HCT116 (cell line): ENCODE measurements around the gene SCCPDH. TPM values are rescaled to one million over a fixed set of nuclear protein-coding genes. Genes with fewer than 3 reads are reported as not detected.

Experiments used
- ATAC-seq: fragments of 200-7000 bp; cut with Tn5 transposase; 2 replicates; pipeline ENCODE4 v1.9.1; 2020; ENCODE audit warnings: mild to moderate bottlenecking, moderate library complexity
- BruUV-seq: library from RNA; stranded (reverse); fragments of 400-500 nt; replicated peaks from 2 replicates; lab custom pipeline; 2021; lab: Mats Ljungman, UMichigan
- CTCF ChIA-PET: fragments of 300-600 bp; sonication (Branson Sonifier 250); formaldehyde crosslinking; loops from one replicate; lab custom pipeline; 2021; ENCODE audit warnings: antibody characterized with exemption; lab: Charles Lee
- POLR2A ChIA-PET: fragments of 300-600, 350-600 bp; sonication (Branson Sonifier 250); formaldehyde crosslinking; loops from one replicate; lab custom pipeline; 2021; ENCODE audit warnings: antibody characterized with exemption; lab: Charles Lee
- RAD21 ChIA-PET, 2 experiments: fragments of 300-600 bp; sonication (Branson Sonifier 250); formaldehyde crosslinking; loops; one replicate each; lab custom pipeline; 2023; ENCODE audit warnings: low total read pairs in 2 of 2; ENCODE audit not compliant: uncharacterized antibody in 2 of 2, unreplicated experiment in 2 of 2, low non-redundant PET in 1 of 2; lab: Charles Lee
- DNase-seq: peaks from one replicate; pipeline ENCODE4 v3.0.0-alpha.2; 2010; ENCODE audit warnings: low read depth, low spot score
- H2AFZ ChIP-seq: fragments of 200-600 bp; shearing (Covaris generic), sonication (generic); 2 replicates; pipeline ENCODE4 v1.6.1; 2017; ENCODE audit warnings: low read depth, mixed run types, mixed read lengths, antibody characterized with exemption, low read length; ENCODE audit not compliant: poor library complexity, severe bottlenecking
- H3K27ac ChIP-seq: 2 replicates; pipeline ENCODE4 v1.5.1; 2012; ENCODE audit warnings: low read depth, low read length
- H3K27me3 ChIP-seq: fragments of 200-600 bp; sonication (generic); 2 replicates; pipeline ENCODE4 v1.6.1; 2016; ENCODE audit warnings: mixed run types, low read length, mixed read lengths; ENCODE audit not compliant: insufficient read depth
- H3K36me3 ChIP-seq, 2 experiments: fragments of 200-500 bp in 1 of 2; fragments of 200-600 bp in 1 of 2; sonication (Bioruptor generic) in 1 of 2; sonication (generic) in 1 of 2; 2 replicates each; pipeline versions ENCODE4 v1.5.1 to v1.6.1; 2014 to 2016; ENCODE audit warnings: low read length in 2 of 2, inconsistent platforms in 1 of 2, mixed read lengths in 1 of 2, mixed run types in 1 of 2; ENCODE audit not compliant: insufficient read depth in 2 of 2, control insufficient read depth in 1 of 2
- H3K4me1 ChIP-seq, 2 experiments: fragments of 200-600 bp in 1 of 2; sonication (generic) in 1 of 2; 2 replicates each; pipeline versions ENCODE4 v1.5.1 to v1.6.1; 2012 to 2017; ENCODE audit warnings: low read length in 2 of 2, inconsistent platforms in 1 of 2, mild to moderate bottlenecking in 1 of 2, mixed read lengths in 1 of 2, mixed run types in 1 of 2, moderate library complexity in 1 of 2; ENCODE audit not compliant: insufficient read depth in 2 of 2, control insufficient read depth in 1 of 2
- H3K4me2 ChIP-seq: fragments of 200-600 bp; sonication (generic); 2 replicates; pipeline ENCODE4 v1.6.1; 2017; ENCODE audit warnings: mixed run types, low read length, mixed read lengths
- H3K4me3 ChIP-seq, 2 experiments: fragments of 200-600 bp in 1 of 2; sonication (generic) in 1 of 2; replicated peaks in 1 of 2; 2 replicates each; pipeline ENCODE4 v1.5.1; 2011 to 2016; ENCODE audit warnings: low read length in 2 of 2, control low read depth in 1 of 2, low read depth in 1 of 2, mild to moderate bottlenecking in 1 of 2, mixed read lengths in 1 of 2, mixed run types in 1 of 2
- H3K79me2 ChIP-seq: fragments of 200-600 bp; sonication (generic); 2 replicates; pipeline ENCODE4 v1.6.1; 2017; ENCODE audit warnings: mild to moderate bottlenecking, mixed run types, low read length, moderate library complexity, mixed read lengths; ENCODE audit not compliant: insufficient read depth
- H3K9ac ChIP-seq: fragments of 200-600 bp; sonication (generic); 2 replicates; pipeline ENCODE4 v1.6.1; 2016; ENCODE audit warnings: low read length, mixed read lengths
- H3K9me2 ChIP-seq: fragments of 200-600 bp; sonication (generic), shearing (Covaris generic); 2 replicates; pipeline ENCODE4 v1.6.1; 2017; ENCODE audit warnings: mixed run types, mild to moderate bottlenecking, moderate library complexity; ENCODE audit not compliant: insufficient read depth
- H3K9me3 ChIP-seq, 2 experiments: fragments of 200-500 bp in 1 of 2; fragments of 200-600 bp in 1 of 2; sonication (Bioruptor generic) in 1 of 2; sonication (generic) in 1 of 2; 2 replicates each; pipeline ENCODE4 v1.6.1; 2014 to 2017; ENCODE audit warnings: low read length in 2 of 2, mixed read lengths in 2 of 2, inconsistent platforms in 1 of 2, low read depth in 1 of 2, mild to moderate bottlenecking in 1 of 2, mixed run types in 1 of 2, moderate library complexity in 1 of 2; ENCODE audit not compliant: control insufficient read depth in 1 of 2, insufficient read depth in 1 of 2
- H4K20me1 ChIP-seq: fragments of 200-600 bp; sonication (generic), shearing (Covaris generic); 2 replicates; pipeline ENCODE4 v1.6.1; 2017; ENCODE audit warnings: mixed run types, mild to moderate bottlenecking, moderate library complexity; ENCODE audit not compliant: insufficient read depth
- CBX3 ChIP-seq: IDR thresholded peaks from 2 replicates; pipeline ENCODE4 v1.6.1; 2012; ENCODE audit warnings: low read depth
- CEBPB ChIP-seq: IDR thresholded peaks from 2 replicates; pipeline ENCODE4 v1.6.1; 2012; ENCODE audit warnings: low read depth
- EGR1 ChIP-seq: IDR thresholded peaks from 2 replicates; pipeline ENCODE4 v1.6.1; 2012; ENCODE audit warnings: low read depth
- ELF1 ChIP-seq: IDR thresholded peaks from 2 replicates; pipeline ENCODE4 v1.6.1; 2012; ENCODE audit warnings: low read depth, borderline replicate concordance
- EZH2 ChIP-seq: fragments of 200-600 bp; sonication (generic); IDR thresholded peaks from 2 replicates; pipeline ENCODE4 v1.6.1; 2017; ENCODE audit warnings: antibody characterized with exemption, mixed run types
- POLR2AphosphoS5 ChIP-seq: IDR thresholded peaks from 2 replicates; pipeline ENCODE4 v1.6.1; 2011; ENCODE audit warnings: mild to moderate bottlenecking, low read depth, low read length, moderate library complexity
- RAD21 ChIP-seq: IDR thresholded peaks from 2 replicates; pipeline ENCODE4 v1.6.1; 2012; ENCODE audit warnings: low read depth, mild to moderate bottlenecking
- SIN3A ChIP-seq: IDR thresholded peaks from 2 replicates; pipeline ENCODE4 v1.6.1; 2012; ENCODE audit warnings: low read depth
- SRF ChIP-seq: IDR thresholded peaks from 2 replicates; pipeline ENCODE4 v1.6.1; 2012; ENCODE audit warnings: low read depth
- TCF7L2 ChIP-seq: IDR thresholded peaks from 2 replicates; pipeline ENCODE4 v1.7.0; 2011; ENCODE audit warnings: borderline replicate concordance, inconsistent platforms; ENCODE audit not compliant: insufficient read depth, insufficient read length; ENCODE audit errors: extremely low read depth
- YY1 ChIP-seq: IDR thresholded peaks from 2 replicates; pipeline ENCODE4 v1.6.1; 2011; ENCODE audit warnings: low read length, low read depth, moderate library complexity, mild to moderate bottlenecking; ENCODE audit not compliant: insufficient replicate concordance; ENCODE audit errors: extremely low read depth
- ZFX ChIP-seq: fragments of 450-650 bp; IDR thresholded peaks from 2 replicates; pipeline ENCODE4 v1.6.1; 2017
- intact Hi-C: fragments of 100-400 bp; cut with micrococcal nuclease; formaldehyde crosslinking; loops from 2 replicates; pipeline ENCODE4 v1.10.0; 2022
- total RNA-seq: library from RNA; stranded (reverse); gene quantifications from one replicate; pipeline ENCODE4 v1.2.1, GENCODE V29; 2021; ENCODE audit not compliant: unreplicated experiment
- TF ChIP-seq, protein P1 (sequence below): IDR thresholded peaks from 2 replicates; pipeline ENCODE4 v1.6.1; 2011; ENCODE audit warnings: mild to moderate bottlenecking, low read length, moderate library complexity; ENCODE audit not compliant: insufficient replicate concordance; ENCODE audit errors: extremely low read depth
- TF ChIP-seq, protein P2 (sequence below): IDR thresholded peaks from 2 replicates; pipeline ENCODE4 v1.6.1; 2012

Gene SCCPDH
- total RNA-seq, 1 experiment from 2014 or later = 0.30 TPM

GRCh38 chr1:246772686-246773085, 48.5 kb downstream of the SCCPDH start (continued):
- TF ChIP-seq, protein P1, sequence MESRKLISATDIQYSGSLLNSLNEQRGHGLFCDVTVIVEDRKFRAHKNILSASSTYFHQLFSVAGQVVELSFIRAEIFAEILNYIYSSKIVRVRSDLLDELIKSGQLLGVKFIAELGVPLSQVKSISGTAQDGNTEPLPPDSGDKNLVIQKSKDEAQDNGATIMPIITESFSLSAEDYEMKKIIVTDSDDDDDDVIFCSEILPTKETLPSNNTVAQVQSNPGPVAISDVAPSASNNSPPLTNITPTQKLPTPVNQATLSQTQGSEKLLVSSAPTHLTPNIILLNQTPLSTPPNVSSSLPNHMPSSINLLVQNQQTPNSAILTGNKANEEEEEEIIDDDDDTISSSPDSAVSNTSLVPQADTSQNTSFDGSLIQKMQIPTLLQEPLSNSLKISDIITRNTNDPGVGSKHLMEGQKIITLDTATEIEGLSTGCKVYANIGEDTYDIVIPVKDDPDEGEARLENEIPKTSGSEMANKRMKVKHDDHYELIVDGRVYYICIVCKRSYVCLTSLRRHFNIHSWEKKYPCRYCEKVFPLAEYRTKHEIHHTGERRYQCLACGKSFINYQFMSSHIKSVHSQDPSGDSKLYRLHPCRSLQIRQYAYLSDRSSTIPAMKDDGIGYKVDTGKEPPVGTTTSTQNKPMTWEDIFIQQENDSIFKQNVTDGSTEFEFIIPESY = no peak
- TF ChIP-seq YY1 = no peak
- no peak for TF ChIP-seq CBX3
- TF ChIP-seq RAD21 = no peak

DNA sequence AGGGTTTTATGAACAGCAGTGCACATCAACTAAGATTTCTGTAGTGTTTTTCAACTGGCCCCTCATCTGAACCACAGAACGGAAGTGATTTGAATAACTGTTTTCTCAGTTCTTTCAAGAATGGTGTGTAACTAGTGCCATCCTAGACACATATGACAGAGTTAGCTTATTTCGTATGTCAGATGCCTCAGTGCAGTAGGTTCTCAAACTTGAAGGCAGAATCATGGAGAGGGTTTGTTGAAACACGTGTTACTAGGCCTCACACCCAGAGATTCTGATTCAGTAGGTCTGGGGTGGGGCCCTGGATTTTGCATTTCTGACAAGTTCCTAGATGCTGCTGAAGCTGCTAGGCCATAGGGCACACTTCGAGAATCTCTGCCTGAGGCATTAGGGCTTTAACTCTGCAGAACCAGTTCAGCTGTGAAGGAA, 49.0 kb downstream of the SCCPDH start:
- Histone ChIP-seq H2AFZ (no peak overlapping the region), H3K4me3 (no peak overlapping the region), H3K4me2 (no peak overlapping the region), H3K4me1 (no peaks in the 10 kb centered on the region), H3K9ac (no peak overlapping the region), H3K9me2 (no peaks in the 10 kb centered on the region), H4K20me1 (no peaks in the 10 kb centered on the region), H3K27ac (no peak overlapping the region), H3K36me3 (no peaks in the 10 kb centered on the region), H3K79me2 (no peaks in the 10 kb centered on the region), H3K9me3 (no peaks in the 10 kb centered on the region), H3K27me3 (no peaks in the 10 kb centered on the region)
- DNase-seq = no peak
- intact Hi-C loops = no loop called here
- RAD21 ChIA-PET = no interaction called here
- no peak for TF ChIP-seq EGR1
- no peak for TF ChIP-seq TCF7L2
- no peak for TF ChIP-seq POLR2AphosphoS5
- TF ChIP-seq ZFX = no peak
- TF ChIP-seq EZH2 = no peak
- no peak for TF ChIP-seq SIN3A
- TF ChIP-seq ELF1 = no peak
- TF ChIP-seq RAD21 = no peak
- TF ChIP-seq CEBPB = no peak
- no peak for TF ChIP-seq SRF
- TF ChIP-seq, protein P2, sequence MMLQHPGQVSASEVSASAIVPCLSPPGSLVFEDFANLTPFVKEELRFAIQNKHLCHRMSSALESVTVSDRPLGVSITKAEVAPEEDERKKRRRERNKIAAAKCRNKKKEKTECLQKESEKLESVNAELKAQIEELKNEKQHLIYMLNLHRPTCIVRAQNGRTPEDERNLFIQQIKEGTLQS = no peak
- CTCF ChIA-PET = no interaction called here
- no TSS peak for BruUV-seq
- POLR2A ChIA-PET = no interaction called here
- ATAC-seq = no peak
